Thyroid gland (tissue), 4 donors: ENCODE results near the gene MAP3K7. TPM values are rescaled to one million over a fixed set of nuclear protein-coding genes. Genes with fewer than 3 reads are reported as not detected.
"Not testable (repeated sequence)": the region's sequence is repeated elsewhere in the genome, so short reads cannot be mapped to it uniquely, and the experiment has no call there.

ENCODE experiments used
- DNase-seq, 2 donors: peaks; one replicate each; pipeline ENCODE4 v3.0.0-alpha.2; 2019
- H3K27ac ChIP-seq, 3 donors: fragments of 200-600 bp; sonication (generic); 1 replicate in 2 of 3; 2 replicates in 1 of 3; pipeline ENCODE4 v1.5.1; 2016 to 2019; ENCODE audit warnings: mild to moderate bottlenecking in 1 of 3, moderate library complexity in 1 of 3
- H3K27me3 ChIP-seq: fragments of 200-600 bp; sonication (generic); one replicate; pipeline ENCODE4 v1.5.1; 2019
- H3K36me3 ChIP-seq, 2 donors: fragments of 200-600 bp; sonication (generic); one replicate each; pipeline ENCODE4 v1.5.1; 2016 to 2019
- H3K4me1 ChIP-seq, 2 donors: fragments of 200-600 bp; sonication (generic); one replicate each; pipeline ENCODE4 v1.5.1; 2017 to 2019
- H3K4me3 ChIP-seq, 3 donors: fragments of 200-600 bp; sonication (generic); replicated peaks in 1 of 3; 1 replicate in 2 of 3; 2 replicates in 1 of 3; pipeline ENCODE4 v1.5.1; 2016; ENCODE audit warnings: mild to moderate bottlenecking in 1 of 3
- H3K9me3 ChIP-seq: fragments of 200-600 bp; sonication (generic); one replicate; pipeline ENCODE4 v1.5.1; 2017
- CTCF ChIP-seq, 6 experiments: fragments of 200-600 bp in 3 of 6; fragments of 450-650 bp in 3 of 6; sonication (generic) in 3 of 6; IDR thresholded peaks; one replicate each; pipeline ENCODE4 v1.5.1; 2016 to 2019; ENCODE audit warnings: antibody characterized with exemption in 6 of 6, mild to moderate bottlenecking in 2 of 6, inconsistent platforms in 1 of 6, moderate library complexity in 1 of 6
- POLR2A ChIP-seq, 2 donors: fragments of 450-650 bp; IDR thresholded peaks; one replicate each; pipeline ENCODE4 v1.6.1; 2017; ENCODE audit warnings: antibody characterized with exemption in 2 of 2, mild to moderate bottlenecking in 2 of 2, moderate library complexity in 1 of 2
- WGBS, 2 donors: methylation state at CpG; one replicate each; pipeline ENCODE4 v1.1.5; 2017; 5-methylcytosine and 5-hydroxymethylcytosine counted together
- intact Hi-C: fragments of 100-400 bp; cut with DNase I; formaldehyde crosslinking; loops from one replicate; pipeline ENCODE4 v1.15.1; 2023
- total RNA-seq, 4 donors: library from RNA; depleted of rRNA; stranded (reverse); fragments of >200 nt; gene quantifications; one replicate each; pipeline ENCODE4 v1.2.3, GENCODE V29; 2016

MAP3K7 gene
- total RNA-seq, 4 donors from 2014 or later, result 31.5 to 50.3 (median 33.6) TPM

- WGBS, 2 donors, result 94% methylated on average over 2 of the region's 2 CpGs
- Histone ChIP-seq H3K27ac (no peak overlapping the region), H3K9me3 (no peaks in the 10 kb centered on the region), H3K27me3 (no peaks in the 10 kb centered on the region), H3K4me3 (no peak overlapping the region), H3K36me3 (no peaks in the 10 kb centered on the region), H3K4me1 (no peaks in the 10 kb centered on the region)
- no peak for TF ChIP-seq POLR2A (IDR thresholded peaks at IDR 0.05)
- TF ChIP-seq CTCF (IDR thresholded peaks at IDR 0.05), result no peak
- intact Hi-C loops, result no loop called here
- no peak for DNase-seq
Observed at GRCh38 chr6:90572856-90573255, 14.0 kb downstream of the MAP3K7 start.

- no peak overlapping the region for H3K4me3 ChIP-seq
- H3K27me3 ChIP-seq, result no peaks in the 10 kb centered on the region
- H3K27ac ChIP-seq, result no peak overlapping the region
- TF ChIP-seq CTCF (IDR thresholded peaks at IDR 0.05) (no peak), POLR2A (IDR thresholded peaks at IDR 0.05) (no peak)
- intact Hi-C loops, result no loop called here
- H3K36me3 ChIP-seq, result no peaks in the 10 kb centered on the region
- DNase-seq, result no peak
- no peaks in the 10 kb centered on the region for H3K4me1 ChIP-seq
- no peaks in the 10 kb centered on the region for H3K9me3 ChIP-seq
Observed at GRCh38 chr6:90569223-90569622, 17.6 kb downstream of the MAP3K7 start.

GRCh38 chr6:90567682-90568081, 19.2 kb downstream of the MAP3K7 start:
- intact Hi-C loops, H3K9me3 ChIP-seq: not testable (repeated sequence)
- 100% methylated on average over 1 of the region's 1 CpG for WGBS, 2 donors

GRCh38 chr6:90562341-90562740, 24.5 kb downstream of the MAP3K7 start:
- peaks cover 0 to 17% of the 10 kb centered on the region in 2 donors for H3K36me3 ChIP-seq
- H3K4me3 ChIP-seq, H3K9me3 ChIP-seq, H3K27ac ChIP-seq, intact Hi-C loops, DNase-seq, H3K27me3 ChIP-seq, H3K4me1 ChIP-seq: not testable (repeated sequence)
- WGBS, 2 donors, result 95 to 98% methylated on average over 9 of the region's 9 CpGs

More at GRCh38 chr6:90567682-90568081, 19.2 kb downstream of the MAP3K7 start:
- H3K4me3 ChIP-seq, H3K4me1 ChIP-seq, DNase-seq, H3K27ac ChIP-seq, H3K27me3 ChIP-seq, H3K36me3 ChIP-seq: not testable (repeated sequence)

GRCh38 chr6:90559931-90560330, 26.9 kb downstream of the MAP3K7 start:
- no peaks in the 10 kb centered on the region for H3K4me1 ChIP-seq
- intact Hi-C loops, result no loop called here
- TF ChIP-seq CTCF (IDR thresholded peaks at IDR 0.05) (no peak), POLR2A (IDR thresholded peaks at IDR 0.05) (no peak)
- no peaks in the 10 kb centered on the region for H3K9me3 ChIP-seq
- DNase-seq, result no peak
- H3K27me3 ChIP-seq, result no peaks in the 10 kb centered on the region
- H3K27ac ChIP-seq, result no peak overlapping the region
- WGBS, 2 donors, result 92 to 95% methylated on average over 4 of the region's 4 CpGs
- no peak overlapping the region for H3K4me3 ChIP-seq
- peaks cover 14 to 26% of the 10 kb centered on the region in 2 donors for H3K36me3 ChIP-seq

GRCh38 chr6:90557006-90557405, 29.9 kb downstream of the MAP3K7 start:
- no peak overlapping the region for H3K27ac ChIP-seq
- no peaks in the 10 kb centered on the region for H3K9me3 ChIP-seq
- no peak overlapping the region for H3K4me3 ChIP-seq
- 94 to 98% methylated on average over 1 of the region's 1 CpG for WGBS, 2 donors
- intact Hi-C loops, result no loop called here
- H3K4me1 ChIP-seq, result no peaks in the 10 kb centered on the region
- TF ChIP-seq CTCF (IDR thresholded peaks at IDR 0.05), result no peak
- no peak for TF ChIP-seq POLR2A (IDR thresholded peaks at IDR 0.05)
- no peaks in the 10 kb centered on the region for H3K27me3 ChIP-seq
- peaks cover 25 to 42% of the 10 kb centered on the region in 2 donors for H3K36me3 ChIP-seq
- no peak for DNase-seq
